Fibroblast of lung (primary cell): ENCODE results near the gene MMP3. TPM values are rescaled to one million over a fixed set of nuclear protein-coding genes. Genes with fewer than 3 reads are reported as not detected.
A peak's percentile ranks its signal among the peaks of the same experiment; 100 is the strongest.

Experiments used
- DNase-seq, 2 donors: peaks; one replicate each; pipeline versions ENCODE4 v3.0.0 to v3.0.0-alpha.2; 2010; ENCODE audit warnings: low read depth in 2 of 2
- H2AFZ ChIP-seq: 2 replicates; pipeline ENCODE4 v1.5.1; 2012; ENCODE audit warnings: low read length, control low read depth, inconsistent platforms
- H3K27ac ChIP-seq: 2 replicates; pipeline ENCODE4 v1.5.1; 2011; ENCODE audit warnings: low read length, control low read depth; ENCODE audit not compliant: insufficient read depth
- H3K27me3 ChIP-seq: 2 replicates; pipeline ENCODE4 v1.5.1; 2011; ENCODE audit warnings: mild to moderate bottlenecking, low read length; ENCODE audit not compliant: control insufficient read depth, insufficient read depth
- H3K36me3 ChIP-seq: 2 replicates; pipeline ENCODE4 v1.5.1; 2011; ENCODE audit warnings: low read length; ENCODE audit not compliant: control insufficient read depth, insufficient read depth
- H3K4me1 ChIP-seq: 2 replicates; pipeline ENCODE4 v1.5.1; 2011; ENCODE audit warnings: low read length; ENCODE audit not compliant: control insufficient read depth, insufficient read depth; ENCODE audit errors: extremely low read depth
- H3K4me2 ChIP-seq: 2 replicates; pipeline ENCODE4 v1.5.1; 2011; ENCODE audit warnings: low read length, control low read depth; ENCODE audit not compliant: insufficient read depth; ENCODE audit errors: extremely low read depth
- H3K4me3 ChIP-seq, 4 experiments: fragments of 200-600 bp in 1 of 4; sonication (generic) in 1 of 4; replicated peaks in 1 of 4; 2 replicates each; pipeline ENCODE4 v1.5.1; 2011 to 2016; ENCODE audit warnings: low read length in 4 of 4, low read depth in 3 of 4, mild to moderate bottlenecking in 3 of 4, control low read depth in 2 of 4, inconsistent platforms in 1 of 4, mixed read lengths in 1 of 4; ENCODE audit not compliant: insufficient read depth in 1 of 4; ENCODE audit errors: control extremely low read depth in 1 of 4
- H3K79me2 ChIP-seq: 2 replicates; pipeline ENCODE4 v1.5.1; 2012; ENCODE audit warnings: mild to moderate bottlenecking, low read length, inconsistent platforms; ENCODE audit not compliant: control insufficient read depth, insufficient read depth
- H3K9ac ChIP-seq: 2 replicates; pipeline ENCODE4 v1.5.1; 2011; ENCODE audit warnings: mild to moderate bottlenecking, low read length, control low read depth; ENCODE audit not compliant: insufficient read depth
- H3K9me3 ChIP-seq: 2 replicates; pipeline ENCODE4 v1.5.1; 2012; ENCODE audit warnings: low read depth, low read length; ENCODE audit not compliant: control insufficient read depth, insufficient read depth
- H4K20me1 ChIP-seq: 2 replicates; pipeline ENCODE4 v1.5.1; 2011; ENCODE audit warnings: low read length; ENCODE audit not compliant: control insufficient read depth, insufficient read depth; ENCODE audit errors: extremely low read depth
- CTCF ChIP-seq, 2 donors: IDR thresholded peaks in 1 of 2; conservative IDR thresholded peaks in 1 of 2; 1 replicate in 1 of 2; 2 replicates in 1 of 2; pipeline ENCODE4 v1.5.1; 2011 to 2012; ENCODE audit warnings: low read length in 2 of 2, control low read depth in 1 of 2, inconsistent platforms in 1 of 2, low read depth in 1 of 2, mild to moderate bottlenecking in 1 of 2
- EZH2 ChIP-seq: IDR thresholded peaks from 2 replicates; pipeline ENCODE4 v1.5.1; 2012; ENCODE audit warnings: low read length, control low read depth, mild to moderate bottlenecking; ENCODE audit errors: missing control alignments
- polyA plus RNA-seq, 2 donors: library from polyadenylated mRNA; depleted of rRNA in 1 of 2; stranded (reverse) in 1 of 2; unstranded in 1 of 2; fragments of >200 nt; gene quantifications; 2 replicates each; pipeline ENCODE4 v1.2.1, GENCODE V29; 2011 to 2012; ENCODE audit warnings: missing spikeins in 1 of 2
- total RNA-seq: library from RNA; depleted of rRNA; stranded (reverse); fragments of >200 nt; gene quantifications from 2 replicates; pipeline ENCODE4 v1.2.1, GENCODE V29; 2014

The MMP3 gene
- total and polyA plus RNA-seq, 2 donors (not counting 1 experiment from before 2014, with no cell fraction given), result 19.1 to 47.1 TPM

DNA sequence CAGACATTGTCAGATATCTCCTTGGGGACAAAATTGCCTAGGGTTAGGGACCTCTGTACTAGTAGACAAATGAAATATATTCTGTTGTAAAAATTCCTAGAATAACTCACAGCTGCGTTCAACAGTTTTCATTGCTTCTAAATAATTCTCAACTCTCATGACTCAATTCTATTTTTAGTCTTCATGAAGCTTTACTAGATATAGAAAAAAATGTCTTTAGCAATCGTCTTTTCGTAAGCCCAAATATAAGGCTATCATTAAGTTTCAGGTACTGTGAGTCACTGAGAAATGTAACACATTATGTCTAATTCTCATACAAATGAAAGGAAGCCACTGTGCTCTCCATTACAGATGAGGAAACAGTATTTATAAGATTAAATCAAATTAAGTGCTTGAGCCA is 24.9 kb upstream of the MMP3 start:
- Histone ChIP-seq H3K36me3 (no peaks in the 10 kb centered on the region), H3K9me3 (no peaks in the 10 kb centered on the region), H3K4me1 (peaks cover 5% of the 10 kb centered on the region), H2AFZ (no peak overlapping the region), H3K4me2 (no peak overlapping the region), H3K9ac (no peak overlapping the region), H3K27me3 (no peaks in the 10 kb centered on the region), H3K27ac (no peak overlapping the region), H3K4me3 (no peak overlapping the region), H3K79me2 (no peaks in the 10 kb centered on the region), H4K20me1 (no peaks in the 10 kb centered on the region)
- TF ChIP-seq EZH2 (no peak), CTCF (conservative IDR thresholded peaks at IDR 0.05 in 1 of 2, IDR thresholded peaks at IDR 0.05 in 1 of 2; ENCODE audit: low read depth in 1 of 2, low read length in 2 of 2) (no peak)
- peak in 1 of 2 donors; percentile 62 for DNase-seq

- no peak overlapping the region for H3K27ac ChIP-seq
- no peaks in the 10 kb centered on the region for H3K9me3 ChIP-seq
- H3K4me1 ChIP-seq, result peaks cover 5% of the 10 kb centered on the region
- H3K9ac ChIP-seq, result no peak overlapping the region
- no peak for DNase-seq
- no peaks in the 10 kb centered on the region for H3K36me3 ChIP-seq
- no peak overlapping the region for H3K4me3 ChIP-seq
- no peak overlapping the region for H3K4me2 ChIP-seq
- no peaks in the 10 kb centered on the region for H3K27me3 ChIP-seq
- no peak overlapping the region for H2AFZ ChIP-seq
- no peaks in the 10 kb centered on the region for H3K79me2 ChIP-seq
- H4K20me1 ChIP-seq, result no peaks in the 10 kb centered on the region
- TF ChIP-seq CTCF (conservative IDR thresholded peaks at IDR 0.05 in 1 of 2, IDR thresholded peaks at IDR 0.05 in 1 of 2; ENCODE audit: low read depth in 1 of 2, low read length in 2 of 2), result no peak
- TF ChIP-seq EZH2, result no peak
These were observed 21.3 kb upstream of the MMP3 start for GRCh38 chr11:102864724-102865123.

DNA sequence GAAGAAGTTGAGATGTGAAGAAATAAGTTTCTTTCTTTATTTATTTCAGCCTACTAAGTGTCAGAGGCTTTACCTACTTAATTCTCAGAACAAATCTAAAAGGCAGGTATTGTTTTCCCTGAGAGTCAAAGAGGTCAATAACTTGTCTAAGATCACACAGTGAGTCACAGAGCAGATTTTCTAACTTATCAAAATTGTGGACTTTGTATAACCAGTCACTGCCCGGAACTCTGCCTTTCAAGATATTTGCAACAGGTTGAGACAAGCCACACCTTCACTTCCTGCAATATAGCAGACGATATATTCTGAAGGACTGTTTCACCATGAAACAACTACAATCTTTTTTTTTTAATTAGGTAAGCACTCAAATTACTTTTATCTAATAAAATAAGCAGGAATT is 10.5 kb upstream of the MMP3 start:
- Histone ChIP-seq H3K27ac (no peak overlapping the region), H3K27me3 (no peaks in the 10 kb centered on the region), H3K79me2 (no peaks in the 10 kb centered on the region), H3K9ac (no peak overlapping the region), H3K4me2 (no peak overlapping the region), H3K9me3 (no peaks in the 10 kb centered on the region), H3K4me1 (peaks cover 8% of the 10 kb centered on the region), H2AFZ (no peak overlapping the region), H3K36me3 (no peaks in the 10 kb centered on the region), H3K4me3 (no peak overlapping the region), H4K20me1 (no peaks in the 10 kb centered on the region)
- no peak for DNase-seq
- TF ChIP-seq CTCF (conservative IDR thresholded peaks at IDR 0.05 in 1 of 2, IDR thresholded peaks at IDR 0.05 in 1 of 2; ENCODE audit: low read depth in 1 of 2, low read length in 2 of 2) (no peak), EZH2 (no peak)
